GM18519 (cell line): ENCODE data around the gene SIPA1.

Experiments used
- ATAC-seq: cut with Tn5 transposase; IDR thresholded peaks from one replicate; pipeline ENCODE4 v1.9.1; 2021; ENCODE audit warnings: mild to moderate bottlenecking, moderate library complexity; ENCODE audit not compliant: unreplicated experiment, low FRiP score

SIPA1 gene

DNA sequence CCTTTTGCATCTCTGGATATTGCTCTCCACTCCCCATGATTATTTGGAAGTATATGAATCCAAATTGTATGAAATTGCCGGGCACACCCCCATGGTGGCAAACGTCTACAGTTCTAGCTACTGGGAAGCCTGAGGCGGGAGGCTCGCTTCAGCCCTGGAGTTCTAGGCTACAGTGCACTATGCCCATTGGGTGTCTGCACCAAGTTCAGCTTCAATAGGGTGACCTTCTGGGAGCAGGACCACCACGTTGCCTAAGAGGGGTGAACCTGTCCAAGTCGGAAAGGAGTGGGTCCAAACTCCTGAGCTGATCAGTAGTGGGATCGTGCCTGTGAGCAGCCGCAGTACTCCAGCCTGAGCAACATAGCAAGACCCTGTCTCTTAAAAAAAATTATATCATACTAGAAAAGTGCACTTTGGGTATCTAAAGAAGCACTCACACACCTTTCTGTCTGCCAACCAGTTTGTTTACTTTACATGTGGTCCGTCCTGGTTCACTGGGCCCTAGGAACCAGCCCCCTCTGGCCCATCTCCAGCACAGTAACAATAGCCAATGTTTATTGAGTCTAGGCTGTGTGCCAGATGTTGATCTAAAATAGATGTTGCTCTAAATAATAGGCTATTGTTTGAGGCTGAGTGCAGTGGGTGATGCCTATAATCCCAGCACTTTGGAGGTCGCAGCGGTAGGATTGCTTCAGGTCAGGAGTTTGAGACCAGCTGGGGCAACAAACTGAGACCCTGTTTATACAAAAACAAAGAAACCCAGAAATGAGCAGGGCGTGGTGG is 57.7 kb downstream of the SIPA1 start:
- ATAC-seq: no peak

GRCh38 chr11:65696802-65697552 is 59.1 kb downstream of the SIPA1 start:
- ATAC-seq: no peak

DNA sequence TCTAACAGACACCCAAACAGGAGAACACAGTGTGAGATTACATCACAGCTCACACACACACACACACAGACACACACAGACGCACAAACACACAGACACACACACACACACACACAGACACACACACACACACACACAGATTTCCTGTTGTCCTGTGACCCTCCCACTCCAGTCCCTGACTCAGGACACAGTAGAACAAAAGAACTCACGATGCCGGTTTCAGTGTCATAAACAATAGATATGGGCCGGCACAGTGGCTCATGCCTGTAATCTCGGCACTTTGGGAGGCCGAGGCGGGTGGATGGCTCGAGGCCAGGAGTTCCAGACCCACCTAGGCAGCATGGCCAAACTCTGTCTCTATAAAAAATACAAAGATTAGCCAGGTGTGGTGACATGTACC is 60.3 kb downstream of the SIPA1 start:
- ATAC-seq: no peak

DNA sequence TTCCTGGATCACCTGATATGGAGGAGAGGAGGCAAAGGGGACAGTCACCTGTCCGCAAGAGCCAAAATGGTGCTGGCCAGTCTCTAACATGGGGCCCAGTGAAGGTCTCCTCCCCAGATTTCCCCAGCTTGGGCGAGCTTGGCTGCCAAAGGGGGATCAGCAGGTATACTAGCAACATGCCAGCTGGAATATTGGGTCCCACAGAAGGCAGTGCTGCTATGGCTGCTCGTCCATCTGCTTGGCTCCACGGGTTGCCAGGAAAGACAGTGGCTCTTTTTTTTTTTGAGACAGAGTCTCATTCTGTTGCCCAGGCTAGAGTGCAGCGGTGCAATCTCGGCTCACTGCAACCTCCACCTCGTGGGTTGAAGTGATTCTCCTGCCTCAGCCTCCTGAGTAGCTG is 61.4 kb downstream of the SIPA1 start:
- ATAC-seq: no peak

GRCh38 chr11:65700399-65700798 is 62.5 kb downstream of the SIPA1 start:
- no peak for ATAC-seq
